HG03039 (cell line): Measurements from ENCODE around the gene S1PR3.

Source experiments
- ATAC-seq: cut with Tn5 transposase; IDR thresholded peaks from one replicate; pipeline ENCODE4 v1.9.1; 2021; ENCODE audit warnings: mild to moderate bottlenecking, moderate library complexity; ENCODE audit not compliant: unreplicated experiment

S1PR3 gene

GRCh38 chr9:89008055-89008743 is 16.9 kb downstream of the S1PR3 start:
- ATAC-seq, result no peak

- ATAC-seq, result no peak
Observed at GRCh38 chr9:89008744-89009545, 17.7 kb downstream of the S1PR3 start.

GRCh38 chr9:89009546-89009840 is 18.2 kb downstream of the S1PR3 start:
- ATAC-seq, result no peak

GRCh38 chr9:89010056-89010455 is 18.8 kb downstream of the S1PR3 start:
- ATAC-seq, result no peak

- ATAC-seq, result no peak
Observed at GRCh38 chr9:89010526-89011111, 19.4 kb downstream of the S1PR3 start.

GRCh38 chr9:89011683-89012082 is 20.4 kb downstream of the S1PR3 start:
- ATAC-seq, result no peak

GRCh38 chr9:89012294-89013042 is 21.2 kb downstream of the S1PR3 start:
- no peak for ATAC-seq

GRCh38 chr9:89013660-89014059 is 22.4 kb downstream of the S1PR3 start:
- ATAC-seq, result no peak

- no peak for ATAC-seq
Observed at GRCh38 chr9:89014153-89014552, 22.9 kb downstream of the S1PR3 start.

GRCh38 chr9:89015336-89015735 is 24.1 kb downstream of the S1PR3 start:
- ATAC-seq, result no peak

GRCh38 chr9:89020754-89021153 is 29.5 kb downstream of the S1PR3 start:
- ATAC-seq, result no peak

GRCh38 chr9:89021154-89021803 is 30.0 kb downstream of the S1PR3 start:
- ATAC-seq, result no peak

- no peak for ATAC-seq
Observed at GRCh38 chr9:89022001-89022759, 30.9 kb downstream of the S1PR3 start.

- ATAC-seq, result no peak
Observed at GRCh38 chr9:89022902-89023301, 31.6 kb downstream of the S1PR3 start.

- no peak for ATAC-seq
Observed at GRCh38 chr9:89023740-89024139, 32.5 kb downstream of the S1PR3 start.

GRCh38 chr9:89024727-89025126 is 33.5 kb downstream of the S1PR3 start:
- no peak for ATAC-seq

- ATAC-seq, result no peak
Observed at GRCh38 chr9:89025553-89025952, 34.3 kb downstream of the S1PR3 start.

GRCh38 chr9:89026876-89027275 is 35.6 kb downstream of the S1PR3 start:
- ATAC-seq, result no peak

- no peak for ATAC-seq
Observed at GRCh38 chr9:89029788-89030187, 38.5 kb downstream of the S1PR3 start.

GRCh38 chr9:89032173-89032572 is 40.9 kb downstream of the S1PR3 start:
- no peak for ATAC-seq
